CD4-positive, alpha-beta T cell treated with Interleukin-10 for 1 hour (primary cell): Measurements from ENCODE around the gene PBX2.

ENCODE experiments used
- DNase-seq: peaks from one replicate; pipeline ENCODE4 v3.0.0-alpha.2; 2020

The PBX2 gene

DNA sequence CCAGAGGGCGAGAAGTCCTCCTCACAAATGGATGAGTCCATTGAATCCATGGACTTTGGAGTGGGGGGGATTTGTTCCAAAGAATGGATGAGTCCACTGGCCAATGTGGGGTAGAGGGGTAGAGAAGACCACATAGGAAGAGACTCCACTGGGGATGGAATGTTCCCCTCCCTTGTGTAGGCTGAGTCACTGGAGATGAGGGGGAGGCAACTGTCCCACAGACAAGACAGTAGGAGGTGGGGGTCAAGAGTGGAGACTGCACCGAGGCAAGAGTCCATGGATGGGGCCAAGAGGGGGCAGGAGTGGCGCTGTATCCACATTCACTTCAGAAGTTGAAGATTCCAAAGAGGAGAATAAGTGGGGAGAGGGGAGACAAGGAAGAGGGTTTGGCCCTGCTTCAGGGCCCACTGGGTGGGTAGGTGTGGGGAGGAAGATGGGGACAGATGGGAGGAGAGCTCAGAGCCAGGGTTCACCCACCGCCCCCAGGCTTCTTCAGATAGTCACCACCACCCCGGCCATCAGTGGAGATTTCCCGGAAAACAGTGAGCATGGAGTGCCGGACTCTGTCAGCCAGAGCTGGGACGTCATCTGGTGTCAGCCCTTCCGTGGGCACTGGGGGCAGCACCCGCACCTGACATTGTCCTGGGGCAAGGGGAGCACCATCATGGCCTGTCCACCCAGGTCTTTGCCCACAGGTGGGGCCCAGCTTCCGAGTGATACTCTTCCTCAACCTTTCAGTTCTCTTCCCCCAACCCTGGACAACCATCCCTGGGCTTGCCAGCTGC is 21.0 kb downstream of the PBX2 start:
- no peak for DNase-seq

DNA sequence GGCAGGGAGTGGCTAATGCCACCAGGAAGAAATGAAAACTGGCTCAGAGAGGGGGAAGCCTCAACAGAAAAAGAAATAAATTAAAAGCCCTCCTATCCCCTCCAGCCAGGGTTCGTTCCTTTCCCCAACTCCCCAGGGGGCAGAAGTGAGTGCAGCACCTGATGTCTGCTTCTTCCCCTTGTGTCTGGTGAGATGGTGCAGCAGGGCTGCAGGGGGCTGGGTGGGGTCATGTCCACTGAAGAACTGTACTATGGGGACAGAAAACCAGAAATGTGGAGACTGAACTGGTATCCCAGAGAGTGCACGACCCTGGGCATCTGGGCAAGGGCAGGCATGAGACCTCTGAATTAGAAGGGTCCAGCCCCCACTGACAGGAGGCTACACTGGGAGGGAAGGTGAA is 21.7 kb downstream of the PBX2 start:
- no peak for DNase-seq

DNA sequence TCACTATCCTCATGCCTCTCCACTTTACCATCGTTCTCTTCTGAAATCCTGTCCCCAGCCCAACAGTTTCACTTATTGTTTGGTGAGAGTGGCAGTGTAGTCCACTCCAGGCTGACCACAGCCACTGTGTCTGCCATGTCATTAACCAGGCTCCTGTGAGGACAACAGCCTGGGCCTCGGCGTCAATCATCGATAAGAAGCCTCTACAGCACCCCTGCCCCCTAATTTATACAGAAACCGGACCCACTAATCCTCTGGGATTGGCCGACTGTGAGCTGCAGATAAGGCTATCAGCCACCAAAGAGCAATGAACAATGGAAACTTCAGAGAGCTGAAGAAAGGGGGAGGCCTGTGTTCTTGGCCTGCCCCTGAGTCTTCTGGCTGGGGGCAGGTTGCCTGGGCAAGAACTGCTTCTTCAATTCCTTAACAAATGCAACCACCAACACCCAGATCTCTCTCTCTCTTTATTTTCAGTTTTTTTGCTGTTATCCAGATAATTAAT is 22.2 kb downstream of the PBX2 start:
- DNase-seq, result no peak

DNA sequence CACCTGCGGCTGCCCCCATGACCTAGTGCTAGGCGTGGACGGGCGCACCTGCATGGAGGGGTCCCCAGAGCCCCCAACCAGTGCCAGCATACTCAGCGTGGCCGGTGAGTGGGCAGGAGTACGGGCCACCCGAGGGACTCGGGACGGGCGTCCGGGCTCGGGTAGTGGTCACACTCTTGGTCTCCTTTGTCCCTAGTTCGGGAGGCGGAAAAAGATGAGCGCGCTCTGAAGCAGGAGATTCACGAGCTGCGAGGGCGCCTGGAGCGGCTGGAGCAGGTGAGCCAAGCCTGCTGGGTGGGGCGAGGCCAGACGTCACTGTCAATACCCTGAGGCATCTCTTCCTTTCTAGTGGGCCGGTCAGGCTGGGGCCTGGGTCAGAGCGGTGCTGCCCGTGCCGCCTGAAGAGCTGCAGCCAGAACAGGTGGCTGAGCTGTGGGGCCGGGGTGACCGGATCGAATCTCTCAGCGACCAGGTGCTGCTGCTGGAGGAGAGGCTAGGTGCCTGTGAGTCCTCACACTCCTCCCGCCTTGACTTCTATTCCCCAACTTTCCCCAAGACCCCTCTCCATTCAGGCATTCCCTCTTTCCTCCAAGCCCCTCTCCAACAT is 22.7 kb downstream of the PBX2 start:
- no peak for DNase-seq

DNA sequence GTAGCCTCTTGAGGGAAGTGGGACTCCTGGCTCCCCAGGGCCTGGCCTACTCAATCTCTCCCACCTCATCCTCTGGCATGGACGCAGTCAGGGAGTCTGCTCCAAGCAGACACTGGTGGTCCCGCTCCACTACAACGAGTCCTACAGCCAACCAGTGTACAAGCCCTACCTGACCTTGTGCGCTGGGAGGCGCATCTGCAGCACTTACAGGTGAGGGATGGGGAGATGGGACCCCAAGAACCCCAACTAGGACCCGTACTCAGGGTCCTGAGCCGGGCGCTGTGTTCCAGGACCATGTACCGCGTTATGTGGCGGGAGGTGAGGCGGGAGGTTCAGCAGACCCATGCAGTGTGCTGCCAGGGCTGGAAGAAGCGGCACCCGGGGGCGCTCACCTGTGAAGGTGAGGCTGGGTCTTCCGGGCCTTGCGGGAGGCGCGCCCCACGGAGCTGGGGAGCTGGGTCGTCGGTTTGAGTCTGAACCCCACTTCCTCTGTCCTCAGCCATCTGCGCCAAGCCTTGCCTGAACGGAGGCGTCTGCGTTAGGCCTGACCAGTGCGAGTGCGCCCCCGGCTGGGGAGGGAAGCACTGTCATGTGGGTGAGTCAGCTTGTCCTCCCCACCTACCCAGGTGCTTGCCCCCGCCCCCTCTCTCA is 23.5 kb downstream of the PBX2 start:
- DNase-seq, result no peak

DNA sequence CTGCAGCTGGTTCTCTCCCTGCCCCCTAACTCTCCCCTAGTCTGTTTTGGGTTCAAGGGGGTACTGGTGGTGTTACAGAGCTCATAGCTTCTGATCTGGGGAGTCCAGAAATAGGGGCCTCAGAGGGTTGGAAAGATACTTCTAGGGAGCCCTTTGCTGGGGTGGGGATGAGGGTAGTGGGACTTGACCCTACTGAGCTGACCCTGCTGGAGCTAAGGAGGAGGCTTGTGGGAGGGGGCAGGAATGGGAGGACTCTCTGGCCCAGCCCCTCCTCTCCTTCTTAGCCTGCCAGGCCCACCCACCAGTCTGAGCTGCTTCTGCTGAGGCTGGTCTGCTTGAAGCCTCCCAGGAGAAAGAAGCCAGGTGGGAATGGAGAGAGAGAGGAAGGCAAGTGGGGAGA is 25.7 kb downstream of the PBX2 start, which contains the start of gene EGFL8:
Gene EGFL8, plus strand, starts transcription at position 301 of the 400 bp plus-strand sequence. CDS start 1,571 bp downstream, outside the sequence.
- no peak for DNase-seq

DNA sequence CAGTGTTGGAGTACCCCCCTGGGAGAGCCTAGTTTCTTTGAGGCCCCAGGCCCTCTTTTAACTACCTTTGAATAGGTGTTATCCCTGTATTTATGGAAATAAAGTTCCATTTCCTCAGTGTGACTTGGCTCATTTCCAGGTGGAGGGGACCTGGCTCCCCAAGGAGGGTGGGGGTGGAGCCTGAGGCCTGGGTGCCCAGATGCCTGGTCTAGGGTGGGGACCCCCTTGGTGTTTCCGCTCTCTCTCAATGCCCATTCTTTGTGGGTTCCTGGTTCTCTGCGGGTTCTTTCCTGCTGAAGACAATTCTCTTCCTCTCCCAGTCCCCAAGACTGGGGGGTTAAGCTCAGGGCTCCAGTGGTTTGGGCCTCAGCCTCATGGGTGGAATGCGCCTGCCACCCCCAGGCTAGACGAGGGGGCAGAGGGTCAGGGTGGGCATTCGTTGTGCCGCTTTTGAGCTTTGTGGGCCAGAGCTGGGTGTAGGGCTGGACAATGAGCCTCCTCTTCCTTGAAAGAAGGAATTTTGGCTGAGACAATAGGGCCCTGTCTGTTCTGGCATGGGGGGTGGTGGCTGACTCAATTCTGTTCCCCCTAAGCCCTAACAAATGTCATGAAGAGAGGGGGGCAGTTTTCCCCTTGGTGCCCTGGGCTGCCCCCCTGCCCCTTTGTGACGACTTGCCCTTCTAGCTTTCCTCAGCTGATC is 26.3 kb downstream of the PBX2 start:
- DNase-seq, result no peak

DNA sequence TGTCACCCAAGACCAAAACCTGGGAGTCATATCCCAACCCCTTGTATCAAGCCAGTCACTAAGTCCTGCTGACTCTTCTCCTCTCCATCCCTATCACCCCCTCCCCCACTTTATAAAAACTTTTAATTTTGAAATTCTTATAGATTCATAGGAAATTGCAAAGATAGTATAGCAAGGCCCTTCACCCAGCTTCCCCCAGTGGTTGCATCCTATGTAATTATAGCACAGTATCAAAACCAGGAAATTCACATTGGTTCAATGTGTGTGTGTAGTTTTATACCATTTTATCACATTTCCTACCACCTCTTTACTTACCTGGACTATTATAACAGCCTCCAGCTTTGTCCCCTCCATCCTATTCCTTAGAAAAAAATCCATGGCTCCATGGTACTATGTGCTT is 31.9 kb downstream of the PBX2 start:
- DNase-seq, result no peak

DNA sequence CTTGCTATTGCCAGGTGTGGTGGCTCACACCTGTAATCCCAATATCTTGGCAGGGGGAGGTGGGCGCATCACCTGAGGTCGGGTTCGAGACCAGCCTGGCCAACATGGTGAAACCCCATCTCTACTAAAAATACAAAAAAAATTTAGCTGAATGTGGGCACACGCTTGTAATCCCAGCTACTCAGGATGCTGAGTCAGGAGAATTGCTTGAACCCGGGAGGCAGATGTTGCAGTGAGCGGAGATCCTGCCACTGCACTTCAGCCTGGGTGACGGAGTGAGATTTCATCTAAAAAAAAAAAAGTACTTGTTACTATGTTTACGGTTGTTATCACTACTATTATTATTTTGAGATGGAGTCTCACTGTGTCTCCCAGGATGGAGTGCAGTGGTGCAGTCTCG is 33.1 kb downstream of the PBX2 start:
- DNase-seq, result no peak

DNA sequence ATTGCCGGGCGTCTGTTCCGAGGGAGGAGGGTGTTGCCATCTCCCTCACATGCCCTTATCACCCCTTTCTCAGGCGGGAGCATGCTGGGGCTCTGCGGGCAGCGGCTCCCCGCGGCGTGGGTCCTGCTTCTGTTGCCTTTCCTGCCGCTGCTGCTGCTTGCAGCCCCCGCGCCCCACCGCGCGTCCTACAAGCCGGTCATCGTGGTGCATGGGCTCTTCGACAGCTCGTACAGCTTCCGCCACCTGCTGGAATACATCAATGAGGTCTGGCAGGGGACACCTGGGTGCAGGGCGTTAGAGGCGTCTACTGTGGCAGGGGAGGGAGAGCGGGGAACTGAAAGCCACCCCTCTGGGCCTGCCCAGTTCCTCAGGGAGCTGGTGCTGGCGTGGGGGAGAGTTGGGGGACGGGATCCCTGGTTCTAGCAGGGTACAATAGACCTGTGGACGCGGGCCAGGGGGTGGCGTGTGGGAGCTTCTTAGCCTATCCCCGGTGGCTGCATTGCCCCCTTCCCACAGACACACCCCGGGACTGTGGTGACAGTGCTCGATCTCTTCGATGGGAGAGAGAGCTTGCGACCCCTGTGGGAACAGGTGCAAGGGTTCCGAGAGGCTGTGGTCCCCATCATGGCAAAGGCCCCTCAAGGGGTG is 35.4 kb downstream of the PBX2 start:
- DNase-seq, result peak; percentile 77

DNA sequence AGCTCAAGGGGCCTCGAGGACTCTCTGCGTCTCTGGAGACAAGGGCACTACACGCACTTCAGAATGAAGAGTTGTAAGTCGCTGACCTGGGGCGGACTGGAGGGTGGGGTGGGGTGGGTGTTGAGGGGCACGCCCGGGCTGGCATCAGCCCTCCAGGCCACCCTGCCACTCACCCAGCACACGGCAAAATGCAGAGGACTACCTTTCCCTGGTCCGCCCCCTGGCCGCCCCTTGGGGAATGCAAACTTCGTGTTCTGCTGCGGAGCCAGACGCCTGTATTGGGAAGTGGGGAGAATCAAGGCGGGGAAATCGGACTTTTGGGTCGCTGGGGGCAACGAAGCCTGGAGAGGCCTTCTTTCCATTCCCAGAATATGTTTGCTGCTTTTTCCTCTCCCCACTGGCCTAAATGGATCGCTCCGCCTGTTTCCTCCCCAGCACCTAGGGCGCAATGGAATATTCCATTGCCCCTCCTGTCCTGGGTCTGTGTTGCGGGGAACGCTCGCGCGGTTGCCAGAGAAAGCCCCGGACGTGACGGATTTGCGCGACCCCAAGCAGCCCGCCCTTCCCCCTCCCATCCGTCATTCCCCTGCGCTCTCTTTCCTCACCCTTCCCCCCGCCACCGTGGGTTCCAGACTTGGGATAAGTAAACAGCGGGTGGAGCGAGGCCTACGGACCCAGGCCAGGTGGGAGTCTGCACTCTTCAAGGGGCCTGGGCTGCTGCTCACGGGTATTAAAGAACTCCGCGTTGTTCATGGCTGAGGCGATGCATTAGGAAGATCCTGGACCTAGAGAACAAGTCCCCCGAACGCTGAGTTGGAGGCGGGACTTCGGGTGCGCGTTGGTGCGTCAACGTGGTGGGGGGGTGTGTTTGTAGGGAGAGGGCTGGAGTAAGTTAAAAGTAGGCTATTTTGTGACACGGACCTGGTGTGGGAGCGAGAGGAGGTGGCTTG is 36.2 kb downstream of the PBX2 start, which contains the start of gene PPT2:
Gene PPT2, plus strand, starts transcription at position 578 of the 950 bp plus-strand sequence. CDS start 454 bp downstream, outside the sequence.
- DNase-seq, result peak; percentile 83

DNA sequence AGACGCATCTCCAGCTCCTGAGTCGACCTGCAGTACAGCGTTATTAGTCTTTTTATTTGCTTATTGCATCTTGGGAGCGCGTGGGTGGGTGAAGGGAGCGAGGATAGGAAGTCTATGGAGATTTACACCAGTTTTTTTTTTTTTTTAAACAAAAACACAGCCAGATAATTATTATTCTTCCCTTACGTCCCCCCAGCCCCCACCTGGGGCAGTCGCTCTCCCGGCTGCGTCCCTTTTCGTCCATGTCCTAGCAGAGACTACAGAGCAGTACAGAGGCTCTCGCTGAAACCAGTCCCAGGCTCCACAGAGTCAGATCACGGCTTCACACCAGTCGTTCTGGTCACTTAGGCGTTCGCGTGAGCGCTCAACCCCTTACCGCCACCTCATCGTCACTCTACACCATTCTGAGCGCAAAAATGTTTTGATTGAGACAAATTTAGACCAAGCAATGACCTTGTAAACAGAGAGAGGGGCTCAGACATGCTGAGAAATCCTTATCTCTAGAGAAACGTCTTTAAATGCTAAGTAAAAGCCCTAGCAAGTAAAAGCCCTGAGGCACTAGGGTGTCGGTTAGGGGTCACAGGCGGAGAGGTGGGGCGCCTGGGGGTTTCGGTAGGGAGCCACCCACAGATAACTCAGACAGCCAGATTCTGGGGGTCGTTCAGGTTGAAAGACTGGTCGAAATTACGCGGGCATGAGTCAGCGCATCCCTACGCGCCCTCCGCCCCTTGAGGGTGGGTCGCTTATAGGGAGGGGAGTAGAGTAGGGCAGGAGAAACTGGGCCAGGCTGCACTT is 37.0 kb downstream of the PBX2 start:
- no peak for DNase-seq

DNA sequence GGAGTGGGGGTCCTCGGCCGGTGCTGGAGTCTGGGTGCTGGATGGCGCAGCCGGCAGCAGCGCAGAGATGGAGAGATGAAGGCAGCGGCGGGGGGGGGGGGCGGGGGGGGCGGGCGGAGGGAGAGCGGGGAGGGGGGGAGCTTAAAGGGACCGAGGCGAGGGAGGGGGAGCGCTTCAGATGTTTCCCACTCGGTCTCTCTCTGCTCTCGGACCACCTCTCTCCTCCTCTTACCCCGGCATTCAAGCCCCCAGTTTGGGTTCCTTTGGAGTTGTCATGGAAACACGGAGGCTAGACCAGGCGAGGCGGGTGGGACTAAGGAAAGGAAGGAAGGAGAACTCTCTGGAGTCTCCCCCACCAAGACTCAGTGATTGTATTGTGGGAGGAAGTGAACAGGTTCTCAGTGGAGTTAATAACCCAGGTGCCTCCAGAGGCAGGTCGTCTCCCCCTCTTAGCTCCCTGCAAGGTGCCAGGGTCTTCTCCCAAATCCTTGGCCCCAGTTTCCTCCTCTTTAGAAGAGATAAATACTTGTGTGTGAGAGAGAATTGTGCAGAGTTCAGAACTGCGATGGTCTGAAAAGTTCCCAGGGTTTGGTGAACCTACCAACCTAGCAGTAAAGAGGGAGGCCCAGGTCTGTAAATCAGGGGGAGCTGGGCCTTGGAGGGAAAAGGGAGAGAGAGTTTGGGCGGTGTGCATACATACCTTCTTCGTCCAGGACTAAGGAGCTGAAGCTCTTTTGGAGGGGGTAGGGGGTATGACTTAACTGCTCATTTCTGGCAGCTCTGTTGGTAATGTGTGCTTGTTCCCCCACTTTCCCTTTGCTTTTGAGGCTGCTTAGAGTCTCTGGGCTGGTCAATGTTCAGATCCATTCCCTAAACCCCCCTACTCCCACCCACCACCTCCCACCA is 37.9 kb downstream of the PBX2 start, which contains the start of gene PRRT1:
Gene PRRT1, minus strand, starts transcription at position 77 of the 906 bp plus-strand sequence. CDS start 112 bp downstream, outside the sequence.
- DNase-seq, result no peak

DNA sequence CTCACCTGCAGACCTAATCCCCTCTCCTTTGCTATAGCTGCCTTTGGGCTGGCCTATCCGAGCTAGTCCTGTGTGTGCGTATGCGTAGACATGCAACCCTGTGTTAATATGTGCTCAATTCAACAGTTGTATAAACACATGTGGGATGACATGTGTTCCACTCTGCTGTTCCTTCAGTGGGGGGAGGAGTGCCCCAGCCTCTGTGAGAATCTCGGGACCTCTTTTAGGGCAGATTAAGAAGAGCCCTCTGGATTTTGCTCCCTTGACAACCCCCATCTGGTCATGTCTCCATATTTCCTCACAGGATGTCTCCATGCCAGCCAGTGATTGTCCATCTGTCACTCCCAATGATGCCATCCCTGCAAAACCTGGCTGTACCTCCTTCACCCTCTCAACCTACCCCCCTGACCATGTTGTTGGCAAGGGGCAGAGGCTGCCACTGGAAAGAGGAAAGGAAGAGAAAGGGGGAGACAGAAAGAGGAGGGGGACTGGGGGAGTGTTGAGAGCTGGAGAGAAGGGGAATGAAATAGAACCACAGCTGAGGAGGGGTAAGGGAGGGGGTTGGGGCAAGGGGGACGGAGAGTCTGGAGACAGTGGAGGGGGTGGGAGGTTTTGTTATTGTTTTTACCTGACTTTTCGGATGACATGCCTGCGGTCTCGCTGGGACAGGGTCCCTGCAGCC is 38.7 kb downstream of the PBX2 start:
- DNase-seq, result no peak

DNA sequence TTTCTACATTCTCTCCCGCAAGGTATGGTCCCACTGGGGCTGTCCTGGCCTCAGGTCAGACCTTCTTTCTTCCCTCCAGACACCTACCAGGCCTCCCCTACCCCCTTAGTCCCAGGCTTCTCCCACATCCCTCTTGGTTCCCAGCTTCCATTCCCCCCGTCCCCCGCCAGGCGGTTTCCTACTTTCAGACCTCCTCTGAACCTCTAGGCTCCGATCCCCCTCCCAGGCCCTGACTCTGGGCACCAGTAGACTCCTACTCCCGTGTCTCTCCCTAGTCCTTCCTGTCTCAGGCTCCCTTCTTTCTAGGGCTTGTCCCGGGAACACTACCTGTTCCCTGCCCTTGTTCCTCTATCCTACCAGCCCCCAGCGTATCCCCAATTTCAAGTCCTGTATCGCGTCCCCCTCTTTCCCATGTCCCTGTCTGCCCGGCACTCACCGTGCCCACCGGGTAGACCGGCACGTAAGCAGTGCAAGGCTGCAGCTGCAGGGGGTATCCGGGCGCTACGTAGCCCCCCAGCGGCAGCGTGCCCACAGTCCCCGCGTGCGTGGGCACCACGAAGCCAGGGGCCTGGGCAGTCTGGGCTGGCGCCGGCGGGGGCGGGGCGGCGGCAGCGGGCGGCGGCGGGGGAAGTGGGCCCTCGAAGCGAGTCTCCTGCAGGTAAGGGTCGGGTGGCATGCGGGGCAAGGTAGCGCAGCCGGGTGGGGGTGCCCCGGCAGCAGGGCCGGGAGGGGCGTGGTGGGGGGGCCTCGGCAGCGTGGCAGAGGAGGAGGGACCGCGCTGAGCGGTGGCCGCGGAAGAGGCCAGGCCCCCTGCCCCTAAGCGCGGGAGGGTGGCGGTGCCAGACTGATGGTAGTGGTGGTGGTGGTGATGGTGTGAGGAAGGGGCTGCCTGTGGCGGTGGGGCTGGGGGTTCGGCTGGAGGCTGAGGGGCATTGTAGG is 39.8 kb downstream of the PBX2 start:
- DNase-seq, result no peak

DNA sequence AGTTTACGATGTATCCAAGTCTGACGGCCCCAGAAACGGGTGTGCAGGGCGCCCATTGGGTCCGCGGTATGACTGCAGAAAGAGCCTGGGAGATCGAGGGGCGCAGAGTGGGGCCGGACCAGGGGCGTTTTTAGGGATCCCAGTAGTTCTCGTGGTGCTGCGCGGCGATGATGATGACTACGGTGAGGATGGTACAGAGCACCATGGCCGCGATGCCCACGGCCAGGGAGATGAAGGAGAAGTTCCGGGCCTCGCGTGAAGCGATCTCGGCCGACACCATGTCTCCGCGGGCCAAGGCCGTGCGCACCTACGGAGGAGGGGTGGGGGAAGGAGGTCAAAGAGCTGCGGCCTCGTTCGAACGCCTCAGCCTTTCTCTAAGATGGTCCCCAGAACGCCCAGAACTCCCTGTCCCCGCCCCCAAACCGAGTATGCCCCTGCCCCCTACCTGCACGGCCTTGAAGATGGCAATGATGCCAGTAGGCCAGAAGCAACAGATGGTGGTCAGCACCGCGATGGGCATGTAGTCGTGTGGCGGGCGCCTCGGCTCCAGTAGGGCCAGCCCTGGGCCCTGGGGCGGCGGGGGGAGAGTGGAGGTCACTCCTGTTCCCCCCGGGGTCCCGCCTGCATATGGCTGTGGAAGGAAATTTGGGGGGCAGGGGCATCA is 40.8 kb downstream of the PBX2 start:
- no peak for DNase-seq
